PFSK-1 (cell line): ENCODE data around the gene KRTAP10-6.

Experiments
- POLR2AphosphoS5 ChIP-seq: IDR thresholded peaks from 2 replicates; pipeline ENCODE4 v1.6.1; 2012; ENCODE audit warnings: low read depth, mild to moderate bottlenecking, control low read depth, low read length, moderate library complexity
- TAF1 ChIP-seq: IDR thresholded peaks from 2 replicates; pipeline ENCODE4 v1.6.1; 2012; ENCODE audit warnings: low read length, control low read depth, borderline replicate concordance; ENCODE audit not compliant: insufficient read depth
- TF ChIP-seq, protein P1 (sequence below), 2 experiments: IDR thresholded peaks; 2 replicates each; pipeline versions ENCODE4 v1.6.1 to v1.8.0; 2011 to 2012; ENCODE audit warnings: low read depth in 2 of 2, low read length in 2 of 2, control low read depth in 1 of 2, inconsistent platforms in 1 of 2, mild to moderate bottlenecking in 1 of 2, moderate library complexity in 1 of 2; ENCODE audit not compliant: insufficient read depth in 1 of 2

GRCh38 chr21:44628707-44629391 is 36.5 kb upstream of the KRTAP10-6 start:
- TF ChIP-seq TAF1 (no peak), POLR2AphosphoS5 (no peak)
- TF ChIP-seq, protein P1, sequence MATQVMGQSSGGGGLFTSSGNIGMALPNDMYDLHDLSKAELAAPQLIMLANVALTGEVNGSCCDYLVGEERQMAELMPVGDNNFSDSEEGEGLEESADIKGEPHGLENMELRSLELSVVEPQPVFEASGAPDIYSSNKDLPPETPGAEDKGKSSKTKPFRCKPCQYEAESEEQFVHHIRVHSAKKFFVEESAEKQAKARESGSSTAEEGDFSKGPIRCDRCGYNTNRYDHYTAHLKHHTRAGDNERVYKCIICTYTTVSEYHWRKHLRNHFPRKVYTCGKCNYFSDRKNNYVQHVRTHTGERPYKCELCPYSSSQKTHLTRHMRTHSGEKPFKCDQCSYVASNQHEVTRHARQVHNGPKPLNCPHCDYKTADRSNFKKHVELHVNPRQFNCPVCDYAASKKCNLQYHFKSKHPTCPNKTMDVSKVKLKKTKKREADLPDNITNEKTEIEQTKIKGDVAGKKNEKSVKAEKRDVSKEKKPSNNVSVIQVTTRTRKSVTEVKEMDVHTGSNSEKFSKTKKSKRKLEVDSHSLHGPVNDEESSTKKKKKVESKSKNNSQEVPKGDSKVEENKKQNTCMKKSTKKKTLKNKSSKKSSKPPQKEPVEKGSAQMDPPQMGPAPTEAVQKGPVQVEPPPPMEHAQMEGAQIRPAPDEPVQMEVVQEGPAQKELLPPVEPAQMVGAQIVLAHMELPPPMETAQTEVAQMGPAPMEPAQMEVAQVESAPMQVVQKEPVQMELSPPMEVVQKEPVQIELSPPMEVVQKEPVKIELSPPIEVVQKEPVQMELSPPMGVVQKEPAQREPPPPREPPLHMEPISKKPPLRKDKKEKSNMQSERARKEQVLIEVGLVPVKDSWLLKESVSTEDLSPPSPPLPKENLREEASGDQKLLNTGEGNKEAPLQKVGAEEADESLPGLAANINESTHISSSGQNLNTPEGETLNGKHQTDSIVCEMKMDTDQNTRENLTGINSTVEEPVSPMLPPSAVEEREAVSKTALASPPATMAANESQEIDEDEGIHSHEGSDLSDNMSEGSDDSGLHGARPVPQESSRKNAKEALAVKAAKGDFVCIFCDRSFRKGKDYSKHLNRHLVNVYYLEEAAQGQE (IDR thresholded peaks at IDR 0.05; ENCODE audit: insufficient read depth in 1 of 2, low read depth in 2 of 2, low read length in 2 of 2) = no peak
